HCT116 (cell line): ENCODE data around the gene IFT52.

Experiments used
- EZH2 ChIP-seq: fragments of 200-600 bp; sonication (generic); IDR thresholded peaks from 2 replicates; pipeline ENCODE4 v1.6.1; 2017; ENCODE audit warnings: antibody characterized with exemption, mixed run types
- EZH2phosphoT487 ChIP-seq: fragments of 200-600 bp; IDR thresholded peaks from 2 replicates; pipeline ENCODE4 v1.6.1; 2018; ENCODE audit warnings: antibody characterized with exemption, borderline replicate concordance
- POLR2A ChIP-seq: IDR thresholded peaks from 2 replicates; pipeline ENCODE4 v1.7.0; 2011; ENCODE audit warnings: borderline replicate concordance; ENCODE audit not compliant: insufficient read depth, insufficient read length; ENCODE audit errors: extremely low read depth
- POLR2AphosphoS5 ChIP-seq: IDR thresholded peaks from 2 replicates; pipeline ENCODE4 v1.6.1; 2011; ENCODE audit warnings: mild to moderate bottlenecking, low read depth, low read length, moderate library complexity
- SP1 ChIP-seq: IDR thresholded peaks from 2 replicates; pipeline ENCODE4 v1.6.1; 2012; ENCODE audit warnings: low read depth
- YY1 ChIP-seq: IDR thresholded peaks from 2 replicates; pipeline ENCODE4 v1.6.1; 2011; ENCODE audit warnings: low read length, low read depth, moderate library complexity, mild to moderate bottlenecking; ENCODE audit not compliant: insufficient replicate concordance; ENCODE audit errors: extremely low read depth
- TF ChIP-seq, protein P1 (sequence below), 3 experiments: fragments of 200-600 bp in 1 of 3; sonication (generic) in 1 of 3; IDR thresholded peaks in 2 of 3; conservative IDR thresholded peaks in 1 of 3; 2 replicates each; pipeline ENCODE4 v1.5.1; 2012 to 2017; ENCODE audit warnings: low read depth in 2 of 3, low read length in 2 of 3, antibody characterized with exemption in 1 of 3, borderline replicate concordance in 1 of 3, control low read depth in 1 of 3, mild to moderate bottlenecking in 1 of 3, mixed read lengths in 1 of 3, mixed run types in 1 of 3, moderate library complexity in 1 of 3; ENCODE audit not compliant: insufficient read depth in 1 of 3
- TF ChIP-seq, protein P2 (sequence below): IDR thresholded peaks from 2 replicates; pipeline ENCODE4 v1.6.1; 2012; ENCODE audit warnings: low read depth
- TF ChIP-seq, protein P3 (sequence below): IDR thresholded peaks from 2 replicates; pipeline ENCODE4 v1.6.1; 2012

DNA sequence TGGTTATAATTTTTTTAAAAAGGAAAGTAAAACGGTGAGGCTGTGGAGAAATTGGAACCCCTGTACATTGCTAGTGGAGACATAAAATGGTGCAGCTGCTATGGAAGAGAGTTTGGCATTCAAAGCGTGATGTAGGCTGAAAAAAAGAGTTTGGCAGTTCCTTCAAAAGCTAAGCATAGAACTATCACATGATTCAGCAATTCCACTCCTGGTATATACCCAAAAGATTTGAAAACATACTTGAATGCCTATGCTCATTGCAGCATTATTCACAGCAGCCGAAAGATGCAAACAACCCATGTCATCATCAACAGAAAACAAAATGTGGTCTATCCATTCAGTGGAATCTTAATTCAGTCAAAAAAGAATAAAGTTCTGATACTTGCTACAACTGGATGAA lies 36.4 kb upstream of the IFT52 start:
- TF ChIP-seq, protein P1, sequence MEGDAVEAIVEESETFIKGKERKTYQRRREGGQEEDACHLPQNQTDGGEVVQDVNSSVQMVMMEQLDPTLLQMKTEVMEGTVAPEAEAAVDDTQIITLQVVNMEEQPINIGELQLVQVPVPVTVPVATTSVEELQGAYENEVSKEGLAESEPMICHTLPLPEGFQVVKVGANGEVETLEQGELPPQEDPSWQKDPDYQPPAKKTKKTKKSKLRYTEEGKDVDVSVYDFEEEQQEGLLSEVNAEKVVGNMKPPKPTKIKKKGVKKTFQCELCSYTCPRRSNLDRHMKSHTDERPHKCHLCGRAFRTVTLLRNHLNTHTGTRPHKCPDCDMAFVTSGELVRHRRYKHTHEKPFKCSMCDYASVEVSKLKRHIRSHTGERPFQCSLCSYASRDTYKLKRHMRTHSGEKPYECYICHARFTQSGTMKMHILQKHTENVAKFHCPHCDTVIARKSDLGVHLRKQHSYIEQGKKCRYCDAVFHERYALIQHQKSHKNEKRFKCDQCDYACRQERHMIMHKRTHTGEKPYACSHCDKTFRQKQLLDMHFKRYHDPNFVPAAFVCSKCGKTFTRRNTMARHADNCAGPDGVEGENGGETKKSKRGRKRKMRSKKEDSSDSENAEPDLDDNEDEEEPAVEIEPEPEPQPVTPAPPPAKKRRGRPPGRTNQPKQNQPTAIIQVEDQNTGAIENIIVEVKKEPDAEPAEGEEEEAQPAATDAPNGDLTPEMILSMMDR (IDR thresholded peaks at IDR 0.05 in 2 of 3, conservative IDR thresholded peaks at IDR 0.05 in 1 of 3; ENCODE audit: borderline replicate concordance in 1 of 3, insufficient read depth in 1 of 3, low read depth in 2 of 3, low read length in 2 of 3), result no peak
- TF ChIP-seq, protein P2, sequence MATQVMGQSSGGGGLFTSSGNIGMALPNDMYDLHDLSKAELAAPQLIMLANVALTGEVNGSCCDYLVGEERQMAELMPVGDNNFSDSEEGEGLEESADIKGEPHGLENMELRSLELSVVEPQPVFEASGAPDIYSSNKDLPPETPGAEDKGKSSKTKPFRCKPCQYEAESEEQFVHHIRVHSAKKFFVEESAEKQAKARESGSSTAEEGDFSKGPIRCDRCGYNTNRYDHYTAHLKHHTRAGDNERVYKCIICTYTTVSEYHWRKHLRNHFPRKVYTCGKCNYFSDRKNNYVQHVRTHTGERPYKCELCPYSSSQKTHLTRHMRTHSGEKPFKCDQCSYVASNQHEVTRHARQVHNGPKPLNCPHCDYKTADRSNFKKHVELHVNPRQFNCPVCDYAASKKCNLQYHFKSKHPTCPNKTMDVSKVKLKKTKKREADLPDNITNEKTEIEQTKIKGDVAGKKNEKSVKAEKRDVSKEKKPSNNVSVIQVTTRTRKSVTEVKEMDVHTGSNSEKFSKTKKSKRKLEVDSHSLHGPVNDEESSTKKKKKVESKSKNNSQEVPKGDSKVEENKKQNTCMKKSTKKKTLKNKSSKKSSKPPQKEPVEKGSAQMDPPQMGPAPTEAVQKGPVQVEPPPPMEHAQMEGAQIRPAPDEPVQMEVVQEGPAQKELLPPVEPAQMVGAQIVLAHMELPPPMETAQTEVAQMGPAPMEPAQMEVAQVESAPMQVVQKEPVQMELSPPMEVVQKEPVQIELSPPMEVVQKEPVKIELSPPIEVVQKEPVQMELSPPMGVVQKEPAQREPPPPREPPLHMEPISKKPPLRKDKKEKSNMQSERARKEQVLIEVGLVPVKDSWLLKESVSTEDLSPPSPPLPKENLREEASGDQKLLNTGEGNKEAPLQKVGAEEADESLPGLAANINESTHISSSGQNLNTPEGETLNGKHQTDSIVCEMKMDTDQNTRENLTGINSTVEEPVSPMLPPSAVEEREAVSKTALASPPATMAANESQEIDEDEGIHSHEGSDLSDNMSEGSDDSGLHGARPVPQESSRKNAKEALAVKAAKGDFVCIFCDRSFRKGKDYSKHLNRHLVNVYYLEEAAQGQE, result no peak
- TF ChIP-seq EZH2phosphoT487 (no peak), POLR2A (no peak), EZH2 (no peak), YY1 (no peak), POLR2AphosphoS5 (no peak), SP1 (no peak)
- TF ChIP-seq, protein P3, sequence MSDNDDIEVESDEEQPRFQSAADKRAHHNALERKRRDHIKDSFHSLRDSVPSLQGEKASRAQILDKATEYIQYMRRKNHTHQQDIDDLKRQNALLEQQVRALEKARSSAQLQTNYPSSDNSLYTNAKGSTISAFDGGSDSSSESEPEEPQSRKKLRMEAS, result no peak
